Neural cell (in vitro differentiated cells): ENCODE results near the gene MYEOV. TPM values are rescaled to one million over a fixed set of nuclear protein-coding genes. Genes with fewer than 3 reads are reported as not detected.

Experiments
- H2AFZ ChIP-seq: fragments of 200-600, 300-800 bp; sonication (generic), shearing (Covaris generic); 2 replicates; pipeline ENCODE4 v1.6.0; 2014; ENCODE audit warnings: low read depth, mild to moderate bottlenecking, antibody characterized with exemption, low read length, moderate library complexity
- H3F3A ChIP-seq: fragments of 200-600 bp; shearing (Covaris generic); 2 replicates; pipeline ENCODE4 v1.6.1; 2016; ENCODE audit warnings: mild to moderate bottlenecking, moderate library complexity, mixed read lengths, antibody characterized with exemption, low read length; ENCODE audit not compliant: insufficient read depth, poor library complexity, severe bottlenecking
- H3K27ac ChIP-seq: fragments of 200-600, 300-800 bp; sonication (generic), shearing (Covaris generic); 2 replicates; pipeline ENCODE4 v1.5.1; 2014; ENCODE audit warnings: mild to moderate bottlenecking, low read length, moderate library complexity
- H3K27me3 ChIP-seq: fragments of 300-800, 200-600 bp; sonication (generic), shearing (Covaris generic); 2 replicates; pipeline ENCODE4 v1.6.0; 2014; ENCODE audit warnings: mild to moderate bottlenecking, low read depth, low read length, moderate library complexity; ENCODE audit not compliant: insufficient read depth
- H3K36me3 ChIP-seq: fragments of 300-800, 200-600 bp; sonication (generic), shearing (Covaris generic); 2 replicates; pipeline ENCODE4 v1.5.1; 2014; ENCODE audit warnings: mild to moderate bottlenecking, antibody characterized with exemption, low read length, moderate library complexity; ENCODE audit not compliant: insufficient read depth
- H3K4me2 ChIP-seq: fragments of 300-800, 200-600 bp; sonication (generic), shearing (Covaris generic); 2 replicates; pipeline ENCODE4 v1.6.0; 2014; ENCODE audit warnings: mild to moderate bottlenecking, low read length
- H3K4me3 ChIP-seq: fragments of 300-800, 200-600 bp; sonication (generic), shearing (Covaris generic); 2 replicates; pipeline ENCODE4 v1.5.1; 2014; ENCODE audit warnings: mild to moderate bottlenecking, low read length, moderate library complexity
- H3K79me2 ChIP-seq: fragments of 200-600 bp; shearing (Covaris generic); replicated peaks from 2 replicates; pipeline ENCODE4 v1.6.0; 2014; ENCODE audit warnings: mild to moderate bottlenecking, low read length, moderate library complexity; ENCODE audit not compliant: insufficient read depth
- H3K9ac ChIP-seq: fragments of 300-800, 200-600 bp; sonication (generic), shearing (Covaris generic); 2 replicates; pipeline ENCODE4 v1.6.1; 2016; ENCODE audit warnings: mild to moderate bottlenecking, low read length, mixed read lengths
- H3K9me2 ChIP-seq: fragments of 200-600 bp; shearing (Covaris generic); 2 replicates; pipeline ENCODE4 v1.6.1; 2016; ENCODE audit warnings: mild to moderate bottlenecking, low read length, mixed read lengths; ENCODE audit not compliant: insufficient read depth
- H3K9me3 ChIP-seq: fragments of 200-600, 300-800 bp; sonication (generic), shearing (Covaris generic); 2 replicates; pipeline ENCODE4 v1.6.1; 2016; ENCODE audit warnings: mild to moderate bottlenecking, mixed run types, low read length, moderate library complexity, mixed read lengths
- H4K20me1 ChIP-seq: fragments of 200-600 bp; shearing (Covaris generic); 2 replicates; pipeline ENCODE4 v1.6.1; 2016; ENCODE audit warnings: mild to moderate bottlenecking, mixed run types; ENCODE audit not compliant: insufficient read depth
- CTCF ChIP-seq: fragments of 450-650 bp; IDR thresholded peaks from 2 replicates; pipeline ENCODE4 v1.5.1; 2014; ENCODE audit warnings: antibody characterized with exemption, mild to moderate bottlenecking, moderate library complexity; ENCODE audit not compliant: poor library complexity, severe bottlenecking
- EP300 ChIP-seq: fragments of 450-650 bp; conservative IDR thresholded peaks from 2 replicates; pipeline ENCODE4 v1.6.1; 2014; ENCODE audit warnings: antibody characterized with exemption, mild to moderate bottlenecking, moderate library complexity; ENCODE audit not compliant: poor library complexity, severe bottlenecking
- EZH2 ChIP-seq: fragments of 200-600, 300-800 bp; shearing (Covaris generic), sonication (generic); IDR thresholded peaks from 2 replicates; pipeline ENCODE4 v1.6.1; 2014; ENCODE audit warnings: antibody characterized with exemption, low read length, borderline replicate concordance, mild to moderate bottlenecking; ENCODE audit not compliant: insufficient read depth, poor library complexity, severe bottlenecking
- MXI1 ChIP-seq: fragments of 450-650 bp; conservative IDR thresholded peaks from 2 replicates; pipeline ENCODE4 v1.6.1; 2014; ENCODE audit warnings: antibody characterized with exemption, mild to moderate bottlenecking; ENCODE audit not compliant: poor library complexity, severe bottlenecking
- POLR2AphosphoS5 ChIP-seq: IDR thresholded peaks from 2 replicates; pipeline ENCODE4 v1.6.1; 2012
- RAD21 ChIP-seq: fragments of 450-650 bp; conservative IDR thresholded peaks from 2 replicates; pipeline ENCODE4 v1.6.1; 2014; ENCODE audit warnings: antibody characterized with exemption, mild to moderate bottlenecking, moderate library complexity
- REST ChIP-seq: IDR thresholded peaks from 2 replicates; pipeline ENCODE4 v1.6.1; 2012; ENCODE audit warnings: borderline replicate concordance
- SMC3 ChIP-seq: fragments of 450-650 bp; conservative IDR thresholded peaks from 2 replicates; pipeline ENCODE4 v1.6.1; 2014; ENCODE audit warnings: antibody characterized with exemption, mild to moderate bottlenecking, moderate library complexity; ENCODE audit not compliant: poor library complexity
- TAF1 ChIP-seq: IDR thresholded peaks from 2 replicates; pipeline ENCODE4 v1.6.1; 2012; ENCODE audit warnings: low read depth
- polyA plus RNA-seq: library from polyadenylated mRNA; depleted of rRNA; stranded (reverse); fragments of >200 nt; gene quantifications from 2 replicates; pipeline ENCODE4 v1.2.3, GENCODE V29; 2014

MYEOV gene
- polyA plus RNA-seq, 1 donor from 2014 or later: not detected

DNA sequence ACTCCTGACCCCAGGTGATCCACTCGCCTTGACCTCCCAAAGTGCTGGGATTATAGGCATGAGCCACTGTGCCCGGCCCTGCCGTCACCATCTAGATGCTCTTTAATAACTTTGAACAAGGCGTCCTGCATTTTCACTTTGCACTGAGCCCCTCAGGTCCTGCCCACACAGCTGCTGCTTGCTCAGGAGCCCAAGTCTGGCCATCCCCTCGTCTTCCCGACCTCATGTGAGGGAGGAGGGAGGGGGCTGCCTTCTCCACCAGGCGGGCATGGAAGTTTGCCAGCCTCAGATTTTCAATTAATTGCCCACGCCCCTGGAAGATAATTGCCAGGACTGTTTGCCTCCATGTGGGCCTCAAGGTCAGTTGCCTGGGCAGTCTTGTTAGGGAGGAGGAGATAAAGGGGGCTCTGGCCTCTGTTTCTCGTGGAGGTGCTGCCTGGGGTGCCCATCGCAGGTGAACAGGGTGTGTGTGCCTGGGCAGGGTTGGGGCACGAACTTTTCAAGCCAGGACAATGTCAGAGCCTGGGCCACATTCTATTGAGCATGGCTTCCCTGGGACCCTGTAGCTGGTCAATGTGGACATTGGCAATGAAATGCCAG, 27.9 kb upstream of the MYEOV start:
- Histone ChIP-seq H2AFZ (no peak overlapping the region), H3K9me2 (no peaks in the 10 kb centered on the region)

GRCh38 chr11:69267395-69267805, 26.6 kb upstream of the MYEOV start:
- H4K20me1 ChIP-seq: no peaks in the 10 kb centered on the region
- no peak overlapping the region for H3K4me2 ChIP-seq
- no peaks in the 10 kb centered on the region for H3F3A ChIP-seq
- no peaks in the 10 kb centered on the region for H3K9me3 ChIP-seq
- no peaks in the 10 kb centered on the region for H3K79me2 ChIP-seq
- no peaks in the 10 kb centered on the region for H3K9me2 ChIP-seq
- H3K4me3 ChIP-seq: no peak overlapping the region
- H3K27me3 ChIP-seq: no peaks in the 10 kb centered on the region
- H3K9ac ChIP-seq: no peak overlapping the region
- H3K27ac ChIP-seq: no peak overlapping the region
- no peaks in the 10 kb centered on the region for H3K36me3 ChIP-seq
- no peak overlapping the region for H2AFZ ChIP-seq
- no peak for TF ChIP-seq REST
- TF ChIP-seq POLR2AphosphoS5: no peak
- TF ChIP-seq RAD21: no peak
- TF ChIP-seq TAF1: no peak
- TF ChIP-seq CTCF: no peak
- TF ChIP-seq EP300: no peak

More for the DNA sequence above, 27.9 kb upstream of the MYEOV start:
- no peak overlapping the region for H3K4me2 ChIP-seq
- no peaks in the 10 kb centered on the region for H3K9me3 ChIP-seq
- TF ChIP-seq MXI1 (no peak), REST (no peak), EZH2 (no peak), TAF1 (no peak), SMC3 (no peak), POLR2AphosphoS5 (no peak), RAD21 (no peak), EP300 (no peak), CTCF (no peak)
- H3K36me3 ChIP-seq: no peaks in the 10 kb centered on the region
- H3F3A ChIP-seq: no peaks in the 10 kb centered on the region
- H4K20me1 ChIP-seq: no peaks in the 10 kb centered on the region
- no peak overlapping the region for H3K27ac ChIP-seq
- H3K4me3 ChIP-seq: no peak overlapping the region
- H3K9ac ChIP-seq: no peak overlapping the region
- no peaks in the 10 kb centered on the region for H3K79me2 ChIP-seq
- no peaks in the 10 kb centered on the region for H3K27me3 ChIP-seq
